IMR-90 (cell line): ENCODE data around the gene ATP2B2. TPM values are rescaled to one million over a fixed set of nuclear protein-coding genes. Genes with fewer than 3 reads are reported as not detected.

Experiments
- ATAC-seq: fragments of 200-7000 bp; cut with Tn5 transposase; 2 replicates; pipeline ENCODE4 v1.9.1; 2020; ENCODE audit warnings: low read depth, mild to moderate bottlenecking, moderate library complexity
- BruUV-seq: library from RNA; stranded (reverse); fragments of 400-500 nt; replicated peaks from 2 replicates; lab custom pipeline; 2021; lab: Mats Ljungman, UMichigan
- CTCF ChIA-PET: fragments of 300-600 bp; formaldehyde crosslinking; extraction: SDS; loops from one replicate; lab custom pipeline; 2021; ENCODE audit warnings: antibody characterized with exemption; lab: Yijun Ruan, JAX
- POLR2A ChIA-PET: fragments of 300-600 bp; sonication (Branson Sonifier 250); formaldehyde crosslinking; loops from one replicate; lab custom pipeline; 2022; ENCODE audit warnings: antibody characterized with exemption; ENCODE audit not compliant: unreplicated experiment; lab: Charles Lee
- DNase-seq: peaks from one replicate; pipeline ENCODE4 v3.0.0; 2013
- H2AFZ ChIP-seq: replicated peaks from 2 replicates; pipeline ENCODE3; 2013; ENCODE audit warnings: low read length, mild to moderate bottlenecking; ENCODE audit not compliant: poor library complexity
- H2AK5ac ChIP-seq: 2 replicates; pipeline ENCODE4 v1.6.1; 2013; ENCODE audit warnings: low read depth, low read length, inconsistent platforms
- H2AK9ac ChIP-seq: replicated peaks from 2 replicates; pipeline ENCODE3; 2013; ENCODE audit warnings: mild to moderate bottlenecking, low read depth, low read length, moderate library complexity; ENCODE audit not compliant: poor library complexity
- H2BK120ac ChIP-seq: 2 replicates; pipeline ENCODE4 v1.6.1; 2013; ENCODE audit warnings: low read depth, low read length, inconsistent platforms
- H2BK15ac ChIP-seq: 3 replicates; pipeline ENCODE4 v1.6.1; 2013; ENCODE audit warnings: low read depth, low read length, inconsistent platforms
- H2BK20ac ChIP-seq: 2 replicates; pipeline ENCODE4 v1.6.1; 2013; ENCODE audit warnings: low read depth, mild to moderate bottlenecking, inconsistent platforms, low read length, moderate library complexity
- H2BK5ac ChIP-seq: 2 replicates; pipeline ENCODE4 v1.6.1; 2013; ENCODE audit warnings: mild to moderate bottlenecking, low read depth, low read length, inconsistent platforms; ENCODE audit not compliant: poor library complexity, severe bottlenecking
- H3K14ac ChIP-seq: replicated peaks from 2 replicates; pipeline ENCODE4 v1.6.1; 2013; ENCODE audit warnings: low read depth, low read length, inconsistent platforms
- H3K18ac ChIP-seq: 2 replicates; pipeline ENCODE4 v1.6.1; 2013; ENCODE audit warnings: low read depth, low read length, control low read depth
- H3K23ac ChIP-seq: 2 replicates; pipeline ENCODE4 v1.6.1; 2013; ENCODE audit warnings: low read depth, low read length, inconsistent platforms
- H3K27ac ChIP-seq: 2 replicates; pipeline ENCODE4 v1.5.1; 2013; ENCODE audit warnings: mild to moderate bottlenecking, control low read depth, low read length; ENCODE audit not compliant: insufficient read depth
- H3K27me3 ChIP-seq: 2 replicates; pipeline ENCODE4 v1.6.1; 2013; ENCODE audit warnings: low read length; ENCODE audit not compliant: control insufficient read depth, insufficient read depth
- H3K36me3 ChIP-seq: 2 replicates; pipeline ENCODE4 v1.6.1; 2013; ENCODE audit warnings: low read length, mixed read lengths; ENCODE audit not compliant: control insufficient read depth, insufficient read depth
- H3K4ac ChIP-seq: 2 replicates; pipeline ENCODE4 v1.6.1; 2013; ENCODE audit warnings: low read depth, low read length, inconsistent platforms
- H3K4me1 ChIP-seq: 2 replicates; pipeline ENCODE4 v1.6.1; 2013; ENCODE audit warnings: low read length, mixed read lengths; ENCODE audit not compliant: control insufficient read depth, insufficient read depth
- H3K4me2 ChIP-seq: 2 replicates; pipeline ENCODE4 v1.6.1; 2013; ENCODE audit warnings: low read depth, mild to moderate bottlenecking, control low read depth, low read length, moderate library complexity
- H3K4me3 ChIP-seq: 2 replicates; pipeline ENCODE4 v1.5.1; 2013; ENCODE audit warnings: low read depth, mild to moderate bottlenecking, control low read depth, low read length, moderate library complexity; ENCODE audit not compliant: insufficient read depth
- H3K56ac ChIP-seq: 2 replicates; pipeline ENCODE4 v1.6.1; 2013; ENCODE audit warnings: low read length, inconsistent platforms; ENCODE audit not compliant: insufficient read depth; ENCODE audit errors: extremely low read depth
- H3K79me1 ChIP-seq, 2 experiments: 2 replicates each; pipeline ENCODE4 v1.6.1; 2013; ENCODE audit warnings: low read length in 2 of 2, inconsistent platforms in 1 of 2, low read depth in 1 of 2
- H3K9ac ChIP-seq: 2 replicates; pipeline ENCODE4 v1.6.1; 2013; ENCODE audit warnings: low read depth, low read length, control low read depth
- H3K9me1 ChIP-seq: 2 replicates; pipeline ENCODE4 v1.6.1; 2013; ENCODE audit warnings: low read length, inconsistent platforms; ENCODE audit not compliant: insufficient read depth
- H3K9me3 ChIP-seq: 2 replicates; pipeline ENCODE4 v1.6.1; 2013; ENCODE audit warnings: low read length; ENCODE audit not compliant: control insufficient read depth, insufficient read depth
- H4K20me1 ChIP-seq: 2 replicates; pipeline ENCODE4 v1.6.1; 2013; ENCODE audit warnings: low read length, inconsistent platforms; ENCODE audit not compliant: insufficient read depth
- H4K5ac ChIP-seq: 2 replicates; pipeline ENCODE4 v1.6.1; 2013; ENCODE audit warnings: mild to moderate bottlenecking, low read depth, low read length, control low read depth
- H4K8ac ChIP-seq, 2 experiments: 2 replicates each; pipeline ENCODE4 v1.6.1; 2013; ENCODE audit warnings: low read depth in 2 of 2, low read length in 2 of 2, control low read depth in 1 of 2, inconsistent platforms in 1 of 2
- H4K91ac ChIP-seq: 2 replicates; pipeline ENCODE4 v1.6.1; 2013; ENCODE audit warnings: low read depth, low read length, inconsistent platforms; ENCODE audit not compliant: insufficient read depth
- CEBPB ChIP-seq: IDR thresholded peaks from 2 replicates; pipeline ENCODE4 v1.6.1; 2012; ENCODE audit warnings: low read depth, low read length, improper control_type of control experiment
- CHD1 ChIP-seq: IDR thresholded peaks from 2 replicates; pipeline ENCODE4 v1.6.1; 2012; ENCODE audit warnings: low read depth, low read length, improper control_type of control experiment
- MAFK ChIP-seq: IDR thresholded peaks from 2 replicates; pipeline ENCODE4 v1.6.1; 2012; ENCODE audit warnings: low read depth, low read length, improper control_type of control experiment
- MXI1 ChIP-seq: IDR thresholded peaks from 2 replicates; pipeline ENCODE4 v1.6.1; 2012; ENCODE audit warnings: low read depth, mild to moderate bottlenecking, low read length, moderate library complexity, borderline replicate concordance
- RAD21 ChIP-seq: IDR thresholded peaks from 2 replicates; pipeline ENCODE4 v1.6.1; 2012; ENCODE audit warnings: low read length, improper control_type of control experiment
- RCOR1 ChIP-seq: IDR thresholded peaks from 2 replicates; pipeline ENCODE4 v1.6.1; 2012; ENCODE audit warnings: mild to moderate bottlenecking, low read length, improper control_type of control experiment; ENCODE audit not compliant: insufficient replicate concordance
- RFX5 ChIP-seq: IDR thresholded peaks from 2 replicates; pipeline ENCODE4 v1.8.0; 2012; ENCODE audit warnings: low read depth, mild to moderate bottlenecking, low read length, moderate library complexity
- SMC3 ChIP-seq: fragments of 150-350 bp; IDR thresholded peaks from 2 replicates; pipeline ENCODE4 v1.6.1; 2016; ENCODE audit warnings: low read depth, mild to moderate bottlenecking, antibody characterized with exemption, low read length, moderate library complexity
- WGBS, 2 experiments: methylation state at CpG; one replicate each; pipeline versions ENCODE4 v1.1.5 to v1.1.7; 2013; ENCODE audit warnings: missing lambda C conversion rate in 2 of 2; ENCODE audit not compliant: insufficient read length in 1 of 2; ENCODE audit errors: extremely low coverage in 2 of 2; 5-methylcytosine and 5-hydroxymethylcytosine counted together
- dilution Hi-C: fragments of 300-500 bp; cut with HindIII; formaldehyde crosslinking; loops from one replicate; pipeline ENCODE4 v1.14.3; 2018; ENCODE audit warnings: low sequenced_read_pairs; ENCODE audit not compliant: unreplicated experiment
- in situ Hi-C: fragments of 300-500 bp; cut with MboI; formaldehyde crosslinking; loops from 3 replicates; pipeline ENCODE4 v1.14.3; 2019; ENCODE audit warnings: low sequenced_read_pairs, inconsistent platforms, mixed read lengths
- intact Hi-C: fragments of 100-400 bp; cut with micrococcal nuclease; formaldehyde crosslinking; loops from 2 replicates; pipeline ENCODE4 v1.10.0; 2022
- polyA plus RNA-seq, 3 experiments: library from polyadenylated mRNA; depleted of rRNA; stranded (reverse); fragments of >200 nt; gene quantifications; 2 replicates each; pipeline ENCODE4 v1.2.3, GENCODE V29; 2012; ENCODE audit warnings: low replicate concordance in 1 of 3
- total RNA-seq: library from RNA; depleted of rRNA; stranded (reverse); fragments of >200 nt; gene quantifications from 2 replicates; pipeline ENCODE4 v1.2.3, GENCODE V29; 2012
- TF ChIP-seq, protein P1 (sequence below): conservative IDR thresholded peaks from 2 replicates; pipeline ENCODE4 v1.5.1; 2012; ENCODE audit warnings: mild to moderate bottlenecking, low read depth, low read length, improper control_type of control experiment

ATP2B2 gene
- total and polyA plus RNA-seq, 2 of the 4 experiments (the other 2 are of a cell fraction): under 0.01 to 0.02 TPM

DNA sequence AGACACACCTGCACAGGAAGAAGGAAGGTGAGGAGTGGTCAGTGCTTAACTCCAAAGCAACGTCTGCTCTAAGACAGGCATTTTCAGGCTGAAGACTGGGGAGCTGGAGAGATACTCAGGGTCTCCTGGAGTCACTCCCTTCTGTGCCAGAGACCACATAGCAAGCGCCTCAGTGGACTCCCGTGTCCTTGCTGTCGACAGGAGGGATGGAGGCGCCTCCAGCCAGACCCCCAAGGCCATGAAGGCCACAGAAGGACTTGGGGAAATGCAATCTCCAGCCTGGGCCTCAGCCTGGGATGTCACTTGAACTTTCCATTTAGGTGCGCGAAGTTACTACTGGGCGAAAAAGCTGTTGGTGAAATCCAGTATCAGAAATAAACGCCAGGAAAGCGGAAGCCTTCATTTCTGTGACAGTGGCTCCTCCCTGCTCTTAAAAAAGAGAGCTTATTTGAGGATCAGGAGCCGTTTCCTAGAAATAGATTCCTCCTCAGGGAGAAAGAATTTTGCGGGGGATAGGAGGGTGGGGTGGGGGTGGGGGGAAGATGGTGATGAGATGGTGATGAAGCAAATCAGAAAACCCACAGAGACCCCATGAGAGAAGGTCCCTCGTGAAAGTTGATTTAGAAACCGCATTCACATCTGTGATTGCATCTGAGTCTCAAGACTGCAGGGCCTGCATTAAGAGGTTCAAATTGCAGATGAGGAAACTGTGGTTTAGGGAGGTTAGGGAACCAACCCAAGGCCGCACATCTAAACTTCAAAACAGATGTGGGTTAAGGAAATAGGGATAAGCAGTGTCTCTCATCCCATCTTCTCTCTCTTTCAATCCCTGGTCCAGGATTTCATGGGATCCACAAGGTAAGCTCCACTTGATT is 78.8 kb downstream of the ATP2B2 start:
- no peak for ATAC-seq
- Histone ChIP-seq H2BK20ac (no peak overlapping the region), H3K27me3 (peaks cover 43% of the 10 kb centered on the region), H3K27ac (no peak overlapping the region), H4K91ac (no peak overlapping the region), H3K4me2 (no peak overlapping the region), H3K18ac (no peak overlapping the region), H3K36me3 (no peaks in the 10 kb centered on the region), H3K14ac (no peak overlapping the region), H2AK9ac (no peak overlapping the region), H3K56ac (no peak overlapping the region), H3K4me1 (no peaks in the 10 kb centered on the region), H4K20me1 (no peaks in the 10 kb centered on the region), H2BK120ac (no peak overlapping the region), H2AFZ (no peak overlapping the region), H3K23ac (no peak overlapping the region), H3K79me1 (no peaks in the 10 kb centered on the region), H3K4me3 (no peak overlapping the region), H4K5ac (no peak overlapping the region), H3K9ac (no peak overlapping the region), H4K8ac (no peak overlapping the region), H3K9me3 (no peaks in the 10 kb centered on the region), H3K9me1 (no peaks in the 10 kb centered on the region), H2BK5ac (no peak overlapping the region), H2AK5ac (no peak overlapping the region), H3K4ac (no peak overlapping the region), H2BK15ac (no peak overlapping the region)
- DNase-seq: peak; percentile 28
- CTCF ChIA-PET: no interaction called here
- in situ Hi-C loops: no loop called here
- BruUV-seq: no TSS peak
- POLR2A ChIA-PET: no interaction called here
- intact Hi-C loops: no loop called here
- WGBS, 2 experiments: 60% methylated on average over 2 of the region's 15 CpGs; no CpG with 5 or more reads in 1 of the 2 experiments
- dilution Hi-C loops: no loop called here
- TF ChIP-seq SMC3: no peak
- no peak for TF ChIP-seq CEBPB
- no peak for TF ChIP-seq MAFK
- no peak for TF ChIP-seq RAD21
- no peak for TF ChIP-seq CHD1
- TF ChIP-seq, protein P1, sequence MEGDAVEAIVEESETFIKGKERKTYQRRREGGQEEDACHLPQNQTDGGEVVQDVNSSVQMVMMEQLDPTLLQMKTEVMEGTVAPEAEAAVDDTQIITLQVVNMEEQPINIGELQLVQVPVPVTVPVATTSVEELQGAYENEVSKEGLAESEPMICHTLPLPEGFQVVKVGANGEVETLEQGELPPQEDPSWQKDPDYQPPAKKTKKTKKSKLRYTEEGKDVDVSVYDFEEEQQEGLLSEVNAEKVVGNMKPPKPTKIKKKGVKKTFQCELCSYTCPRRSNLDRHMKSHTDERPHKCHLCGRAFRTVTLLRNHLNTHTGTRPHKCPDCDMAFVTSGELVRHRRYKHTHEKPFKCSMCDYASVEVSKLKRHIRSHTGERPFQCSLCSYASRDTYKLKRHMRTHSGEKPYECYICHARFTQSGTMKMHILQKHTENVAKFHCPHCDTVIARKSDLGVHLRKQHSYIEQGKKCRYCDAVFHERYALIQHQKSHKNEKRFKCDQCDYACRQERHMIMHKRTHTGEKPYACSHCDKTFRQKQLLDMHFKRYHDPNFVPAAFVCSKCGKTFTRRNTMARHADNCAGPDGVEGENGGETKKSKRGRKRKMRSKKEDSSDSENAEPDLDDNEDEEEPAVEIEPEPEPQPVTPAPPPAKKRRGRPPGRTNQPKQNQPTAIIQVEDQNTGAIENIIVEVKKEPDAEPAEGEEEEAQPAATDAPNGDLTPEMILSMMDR: no peak
- TF ChIP-seq MXI1: no peak
- TF ChIP-seq RCOR1: no peak
- TF ChIP-seq RFX5: no peak
